Measurements from ENCODE around the gene TRIM15. TPM values are rescaled to one million over a fixed set of nuclear protein-coding genes. Genes with fewer than 3 reads are reported as not detected.

The TRIM15 gene
- total RNA-seq, 2 experiments from 2014 or later: not detected

- CTCF ChIA-PET: interaction anchor here (1.4 to 3.1 kb wide), 4 partner anchors 19 to 48 kb away, joined by 4 to 12 read pairs (median 6); no protein-coding TSS in a partner anchor
- no peak for ATAC-seq
- peaks cover 45% of the 10 kb centered on the region for H3K27me3 Mint-ChIP-seq
Measured at GRCh38 chr6:30150671-30151395, 12.5 kb upstream of the TRIM15 start.

GRCh38 chr6:30151580-30151979 lies 11.8 kb upstream of the TRIM15 start:
- peaks cover 44% of the 10 kb centered on the region for H3K27me3 Mint-ChIP-seq

More at GRCh38 chr6:30150671-30151395, 12.5 kb upstream of the TRIM15 start:
- DNase-seq: no peak
- Mint-ChIP-seq H3K36me3 (no peaks in the 10 kb centered on the region), H3K4me1 (peaks cover 10% of the 10 kb centered on the region), H3K4me3 (no peak overlapping the region), H3K27ac (no peak overlapping the region), H3K9me3 (ENCODE audit: low read depth) (no peaks in the 10 kb centered on the region)

GRCh38 chr6:30152016-30152673 lies 11.2 kb upstream of the TRIM15 start:
- no peaks in the 10 kb centered on the region for H3K36me3 Mint-ChIP-seq
- no peaks in the 10 kb centered on the region for H3K9me3 Mint-ChIP-seq (ENCODE audit: low read depth)
- no peak for DNase-seq
- CTCF ChIA-PET: interaction anchor here (1.4 to 3.1 kb wide), 4 partner anchors 19 to 49 kb away, joined by 4 to 12 read pairs (median 6); no protein-coding TSS in a partner anchor
- H3K27ac Mint-ChIP-seq: no peak overlapping the region
- peaks cover 44% of the 10 kb centered on the region for H3K27me3 Mint-ChIP-seq
- H3K4me1 Mint-ChIP-seq: peaks cover 8% of the 10 kb centered on the region
- no peak overlapping the region for H3K4me3 Mint-ChIP-seq
- ATAC-seq: no peak

More at GRCh38 chr6:30151580-30151979, 11.8 kb upstream of the TRIM15 start:
- H3K9me3 Mint-ChIP-seq (ENCODE audit: low read depth): no peaks in the 10 kb centered on the region
- H3K27ac Mint-ChIP-seq: no peak overlapping the region
- H3K36me3 Mint-ChIP-seq: no peaks in the 10 kb centered on the region
- ATAC-seq (no peak), DNase-seq (no peak)
- no peak overlapping the region for H3K4me3 Mint-ChIP-seq
- CTCF ChIA-PET: interaction anchor here (1.4 to 3.1 kb wide), 4 partner anchors 19 to 48 kb away, joined by 4 to 12 read pairs (median 6); no protein-coding TSS in a partner anchor
- peaks cover 10% of the 10 kb centered on the region for H3K4me1 Mint-ChIP-seq

- CTCF ChIA-PET: interaction anchor here (2.5 to 3.1 kb wide), 2 partner anchors 22 to 50 kb away, joined by 8 to 12 read pairs; no protein-coding TSS in a partner anchor
- Mint-ChIP-seq H3K27ac (no peak overlapping the region), H3K9me3 (ENCODE audit: low read depth) (no peaks in the 10 kb centered on the region), H3K4me1 (peaks cover 11% of the 10 kb centered on the region), H3K36me3 (no peaks in the 10 kb centered on the region), H3K27me3 (peaks cover 39% of the 10 kb centered on the region), H3K4me3 (no peak overlapping the region)
- ATAC-seq: no peak
- DNase-seq: no peak
Measured at GRCh38 chr6:30152910-30153610, 10.3 kb upstream of the TRIM15 start.

- DNase-seq (no peak), ATAC-seq (no peak)
- no peaks in the 10 kb centered on the region for H3K9me3 Mint-ChIP-seq (ENCODE audit: low read depth)
- no peak overlapping the region for H3K27ac Mint-ChIP-seq
- no peak overlapping the region for H3K4me3 Mint-ChIP-seq
- peaks cover 45% of the 10 kb centered on the region for H3K27me3 Mint-ChIP-seq
- no peaks in the 10 kb centered on the region for H3K36me3 Mint-ChIP-seq
- peaks cover 19% of the 10 kb centered on the region for H3K4me1 Mint-ChIP-seq
- CTCF ChIA-PET: interaction anchor here (1.3 to 3.1 kb wide), 2 partner anchors 23 to 51 kb away, joined by 3 to 8 read pairs; no protein-coding TSS in a partner anchor
Measured at GRCh38 chr6:30154061-30154460, 9.3 kb upstream of the TRIM15 start.

- Mint-ChIP-seq H3K4me1 (peaks cover 22% of the 10 kb centered on the region), H3K9me3 (ENCODE audit: low read depth) (no peaks in the 10 kb centered on the region), H3K27me3 (peaks cover 52% of the 10 kb centered on the region), H3K36me3 (no peaks in the 10 kb centered on the region), H3K27ac (no peak overlapping the region), H3K4me3 (no peak overlapping the region)
- CTCF ChIA-PET: interaction anchor here (1.3 kb wide), 1 partner anchor 24 kb away, joined by 3 read pairs; no protein-coding TSS in a partner anchor
- DNase-seq: no peak
- ATAC-seq: no peak
Measured at GRCh38 chr6:30154709-30155519, 8.4 kb upstream of the TRIM15 start.

- Mint-ChIP-seq H3K27ac (no peak overlapping the region), H3K36me3 (no peaks in the 10 kb centered on the region), H3K9me3 (ENCODE audit: low read depth) (no peaks in the 10 kb centered on the region), H3K4me3 (no peak overlapping the region), H3K4me1 (peaks cover 20% of the 10 kb centered on the region), H3K27me3 (peaks cover 47% of the 10 kb centered on the region)
- CTCF ChIA-PET: no interaction called here
- ATAC-seq (no peak), DNase-seq (no peak)
Measured at GRCh38 chr6:30155520-30156261, 7.7 kb upstream of the TRIM15 start.

GRCh38 chr6:30156262-30156599 lies 7.1 kb upstream of the TRIM15 start:
- Mint-ChIP-seq H3K4me3 (no peak overlapping the region), H3K27ac (no peak overlapping the region)
- CTCF ChIA-PET: no interaction called here

GRCh38 chr6:30156774-30157173 lies 6.6 kb upstream of the TRIM15 start:
- H3K27ac Mint-ChIP-seq: no peak overlapping the region

More at GRCh38 chr6:30156262-30156599, 7.1 kb upstream of the TRIM15 start:
- no peak for DNase-seq
- H3K27me3 Mint-ChIP-seq: peaks cover 45% of the 10 kb centered on the region
- no peaks in the 10 kb centered on the region for H3K36me3 Mint-ChIP-seq
- no peak for ATAC-seq
- no peaks in the 10 kb centered on the region for H3K9me3 Mint-ChIP-seq (ENCODE audit: low read depth)
- peaks cover 20% of the 10 kb centered on the region for H3K4me1 Mint-ChIP-seq

GRCh38 chr6:30157581-30157980 lies 5.8 kb upstream of the TRIM15 start:
- peaks cover 42% of the 10 kb centered on the region for H3K27me3 Mint-ChIP-seq
- H3K4me1 Mint-ChIP-seq: peaks cover 18% of the 10 kb centered on the region
- H3K27ac Mint-ChIP-seq: no peak overlapping the region
- no peaks in the 10 kb centered on the region for H3K36me3 Mint-ChIP-seq
- ATAC-seq: no peak
- CTCF ChIA-PET: no interaction called here
- no peak for DNase-seq
- no peaks in the 10 kb centered on the region for H3K9me3 Mint-ChIP-seq (ENCODE audit: low read depth)
- H3K4me3 Mint-ChIP-seq: no peak overlapping the region

More at GRCh38 chr6:30156774-30157173, 6.6 kb upstream of the TRIM15 start:
- Mint-ChIP-seq H3K4me1 (peaks cover 14% of the 10 kb centered on the region), H3K36me3 (no peaks in the 10 kb centered on the region), H3K27me3 (peaks cover 45% of the 10 kb centered on the region), H3K9me3 (ENCODE audit: low read depth) (no peaks in the 10 kb centered on the region), H3K4me3 (no peak overlapping the region)
- no peak for DNase-seq
- CTCF ChIA-PET: no interaction called here
- no peak for ATAC-seq

GRCh38 chr6:30157999-30158398 lies 5.3 kb upstream of the TRIM15 start:
- H3K27ac Mint-ChIP-seq: no peak overlapping the region
- peaks cover 41% of the 10 kb centered on the region for H3K27me3 Mint-ChIP-seq
- CTCF ChIA-PET: no interaction called here

GRCh38 chr6:30158475-30159040 lies 4.8 kb upstream of the TRIM15 start:
- no peak overlapping the region for H3K27ac Mint-ChIP-seq
- DNase-seq (no peak), ATAC-seq (no peak)
- H3K4me3 Mint-ChIP-seq: no peak overlapping the region
- peaks cover 25% of the 10 kb centered on the region for H3K4me1 Mint-ChIP-seq
- no peaks in the 10 kb centered on the region for H3K36me3 Mint-ChIP-seq
- CTCF ChIA-PET: no interaction called here
- H3K27me3 Mint-ChIP-seq: peaks cover 38% of the 10 kb centered on the region
- H3K9me3 Mint-ChIP-seq (ENCODE audit: low read depth): no peaks in the 10 kb centered on the region

More at GRCh38 chr6:30157999-30158398, 5.3 kb upstream of the TRIM15 start:
- Mint-ChIP-seq H3K4me3 (no peak overlapping the region), H3K36me3 (no peaks in the 10 kb centered on the region), H3K9me3 (ENCODE audit: low read depth) (no peaks in the 10 kb centered on the region), H3K4me1 (peaks cover 20% of the 10 kb centered on the region)
- ATAC-seq: no peak
- no peak for DNase-seq
